Lung (tissue), 12 donors: Measurements from ENCODE around the gene DYSF. TPM values are rescaled to one million over a fixed set of nuclear protein-coding genes. Genes with fewer than 3 reads are reported as not detected.

Experiments
- ATAC-seq: fragments of 200-7000 bp; cut with Tn5 transposase; one replicate; pipeline ENCODE4 v1.9.1; 2020; ENCODE audit warnings: moderate number of reproducible peaks; ENCODE audit not compliant: insufficient read depth, low FRiP score
- DNase-seq, 3 donors: peaks; one replicate each; pipeline ENCODE4 v3.0.0-alpha.2; 2013 to 2017
- H3K27ac ChIP-seq, 2 donors: one replicate each; pipeline ENCODE4 v1.5.1; 2013; ENCODE audit warnings: mild to moderate bottlenecking in 2 of 2, moderate library complexity in 2 of 2, control low read depth in 1 of 2, inconsistent platforms in 1 of 2, low read depth in 1 of 2, low read length in 1 of 2
- H3K27me3 ChIP-seq, 3 donors: one replicate each; pipeline ENCODE4 v1.5.1; 2013; ENCODE audit warnings: low read length in 2 of 3; ENCODE audit not compliant: control insufficient read depth in 3 of 3, insufficient read depth in 3 of 3
- H3K36me3 ChIP-seq, 4 donors: one replicate each; pipeline ENCODE4 v1.5.1; 2013; ENCODE audit warnings: low read length in 4 of 4, mild to moderate bottlenecking in 1 of 4, moderate library complexity in 1 of 4; ENCODE audit not compliant: control insufficient read depth in 4 of 4, insufficient read depth in 4 of 4
- H3K4me1 ChIP-seq, 5 donors: one replicate each; pipeline ENCODE4 v1.5.1; 2013; ENCODE audit warnings: low read length in 5 of 5, mild to moderate bottlenecking in 2 of 5, moderate library complexity in 1 of 5; ENCODE audit not compliant: control insufficient read depth in 5 of 5, insufficient read depth in 5 of 5
- H3K4me3 ChIP-seq: one replicate; pipeline ENCODE4 v1.5.1; 2013; ENCODE audit warnings: mild to moderate bottlenecking, control low read depth, moderate library complexity
- H3K9ac ChIP-seq, 2 donors: one replicate each; pipeline ENCODE4 v1.5.1; 2013; ENCODE audit warnings: low read length in 2 of 2, control low read depth in 1 of 2; ENCODE audit not compliant: insufficient read depth in 1 of 2
- H3K9me3 ChIP-seq, 4 donors: one replicate each; pipeline ENCODE4 v1.5.1; 2013; ENCODE audit warnings: low read length in 3 of 4, mild to moderate bottlenecking in 1 of 4, moderate library complexity in 1 of 4; ENCODE audit not compliant: control insufficient read depth in 4 of 4, insufficient read depth in 3 of 4
- CTCF ChIP-seq: IDR thresholded peaks from 2 replicates; pipeline ENCODE4 v1.5.1; 2012; ENCODE audit warnings: mild to moderate bottlenecking; ENCODE audit errors: control extremely low read depth, extremely low read depth
- WGBS, 2 donors: extraction: QIAGEN DNeasy Blood & Tissue Kit; methylation state at CpG; one replicate each; pipeline ENCODE4 v1.1.7; 2013; 5-methylcytosine and 5-hydroxymethylcytosine counted together
- polyA plus RNA-seq, 2 donors: library from polyadenylated mRNA; stranded (reverse); fragments of 200-250 nt; gene quantifications; one replicate each; pipeline ENCODE4 v1.2.1, GENCODE V29; 2013
- total RNA-seq, 2 donors: library from RNA; depleted of rRNA in 1 of 2; stranded (reverse); fragments of >200 nt in 1 of 2; gene quantifications; one replicate each; pipeline ENCODE4 v1.2.1, GENCODE V29; 2014 to 2021
- donor health status: control.
- donor health status: control.
- donor health status: Bipolar disorder and iron deficiency.
- donor health status: healthy.
- donor health status: DM: yes; HTN: yes; CAD: no.

DYSF gene
- total and polyA plus RNA-seq, 4 donors = 12.9 to 56.2 (median 40.0) TPM

- Histone ChIP-seq H3K27me3 (no peaks in the 10 kb centered on the region), H3K9ac (no peak overlapping the region), H3K4me1 (peaks cover 0 to 3% (median 0%) of the 10 kb centered on the region in 5 donors), H3K27ac (no peak overlapping the region), H3K36me3 (peaks cover 0 to 7% (median 0%) of the 10 kb centered on the region in 4 donors), H3K4me3 (no peak overlapping the region), H3K9me3 (no peaks in the 10 kb centered on the region)
- no peak for TF ChIP-seq CTCF
- ATAC-seq (no peak), DNase-seq (peak in 2 of 3 donors; percentile 42 to 53)
- 73 to 82% methylated on average over 20 of the region's 20 CpGs for WGBS, 2 donors
Observed at GRCh38 chr2:71560638-71561011, 107.3 kb downstream of the DYSF start.

GRCh38 chr2:71561441-71562267, 108.3 kb downstream of the DYSF start:
- Histone ChIP-seq H3K27me3 (no peaks in the 10 kb centered on the region), H3K27ac (no peak overlapping the region), H3K9ac (no peak overlapping the region), H3K4me1 (peaks cover 0 to 3% (median 0%) of the 10 kb centered on the region in 5 donors), H3K9me3 (no peaks in the 10 kb centered on the region), H3K4me3 (no peak overlapping the region), H3K36me3 (peaks cover 0 to 4% (median 0%) of the 10 kb centered on the region in 4 donors)
- ATAC-seq (no peak), DNase-seq (no peak)
- WGBS, 2 donors = 94 to 98% methylated on average over 15 of the region's 15 CpGs
- TF ChIP-seq CTCF = no peak

GRCh38 chr2:71562518-71562917, 109.2 kb downstream of the DYSF start:
- H3K36me3 ChIP-seq = peaks cover 0 to 4% (median 0%) of the 10 kb centered on the region in 4 donors
- no peak overlapping the region for H3K4me3 ChIP-seq
- no peak for DNase-seq

More at GRCh38 chr2:71562518-71562917, 109.2 kb downstream of the DYSF start:
- H3K9me3 ChIP-seq = no peaks in the 10 kb centered on the region
- no peak for TF ChIP-seq CTCF
- peaks cover 0 to 3% (median 0%) of the 10 kb centered on the region in 5 donors for H3K4me1 ChIP-seq
- H3K27ac ChIP-seq = no peak overlapping the region
- no peak overlapping the region for H3K9ac ChIP-seq
- no peaks in the 10 kb centered on the region for H3K27me3 ChIP-seq
- no peak for ATAC-seq
- 79% methylated on average over 7 of the region's 7 CpGs for WGBS, 2 donors
